IPS DF 19.7 (cell line): ENCODE results near the gene POLD4.
"Not testable (repeated sequence)": the region's sequence is repeated elsewhere in the genome, so short reads cannot be mapped to it uniquely, and the experiment has no call there.

Experiments used
- DNase-seq: peaks from one replicate; pipeline ENCODE4 v3.0.0-alpha.2; 2013; ENCODE audit warnings: low read depth, low spot score

The POLD4 gene

DNA sequence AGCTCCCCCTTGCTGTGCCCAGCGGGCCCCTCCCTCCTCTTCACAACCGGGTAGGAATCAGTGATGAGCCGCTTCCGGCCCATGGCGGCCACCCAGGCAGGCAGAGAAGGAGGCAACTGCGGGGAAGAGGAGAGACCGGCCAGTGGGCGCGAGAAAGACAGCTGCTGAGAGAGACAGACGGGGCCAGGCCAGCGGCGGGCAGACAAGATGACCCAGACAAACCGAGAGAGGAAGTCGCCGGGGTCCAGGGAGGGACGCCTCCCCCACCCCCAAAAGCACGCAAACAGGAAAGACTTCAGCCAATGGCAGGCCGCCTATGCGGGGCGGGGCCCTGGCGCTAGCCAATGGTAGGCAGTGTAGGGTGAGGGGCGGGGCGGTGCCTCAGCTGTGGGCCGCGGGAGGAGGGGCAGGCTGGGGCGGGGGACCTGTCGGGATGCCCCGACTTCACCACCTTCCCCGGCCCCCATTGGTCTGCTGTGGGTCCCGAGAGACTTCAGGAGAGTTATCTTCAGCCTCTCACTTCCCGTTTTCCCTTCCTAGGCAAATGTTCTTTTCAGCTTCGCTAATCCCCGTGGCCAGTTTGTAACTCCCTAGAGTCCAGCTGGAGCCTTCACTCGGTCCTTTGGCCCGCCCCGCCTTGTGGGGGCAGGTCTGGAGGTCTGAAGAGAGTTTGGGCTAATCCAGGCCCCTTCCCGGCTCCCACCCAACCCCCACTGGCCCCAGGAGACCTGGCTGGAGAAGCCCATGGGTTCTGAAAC lies at the start of gene POLD4:
Gene POLD4, minus strand, starts transcription at position 230 of the 758 bp plus-strand sequence. Its CDS starts 147 bp downstream, at position 83.
- DNase-seq = peak; percentile 71

DNA sequence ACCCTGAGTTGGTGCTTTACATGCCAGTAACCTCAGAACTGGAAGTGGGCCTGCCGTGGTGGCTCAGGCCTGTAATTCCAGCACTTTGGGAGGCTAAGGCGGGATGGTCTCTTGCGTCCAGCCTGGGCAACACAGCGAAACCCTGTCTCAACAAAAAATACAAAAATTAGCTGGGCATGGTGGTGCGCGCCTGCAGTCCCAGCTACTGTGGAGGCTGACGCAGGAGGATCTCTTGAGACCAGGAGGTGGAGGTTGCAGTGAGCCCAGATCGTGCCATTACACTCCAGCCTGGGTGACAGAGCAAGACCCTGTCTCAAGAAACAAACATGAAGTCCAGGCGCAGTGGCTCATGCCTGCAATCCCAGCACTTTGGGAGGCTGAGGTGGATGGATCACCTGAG lies 49.7 kb upstream of the POLD4 start:
- not testable (repeated sequence) for DNase-seq

DNA sequence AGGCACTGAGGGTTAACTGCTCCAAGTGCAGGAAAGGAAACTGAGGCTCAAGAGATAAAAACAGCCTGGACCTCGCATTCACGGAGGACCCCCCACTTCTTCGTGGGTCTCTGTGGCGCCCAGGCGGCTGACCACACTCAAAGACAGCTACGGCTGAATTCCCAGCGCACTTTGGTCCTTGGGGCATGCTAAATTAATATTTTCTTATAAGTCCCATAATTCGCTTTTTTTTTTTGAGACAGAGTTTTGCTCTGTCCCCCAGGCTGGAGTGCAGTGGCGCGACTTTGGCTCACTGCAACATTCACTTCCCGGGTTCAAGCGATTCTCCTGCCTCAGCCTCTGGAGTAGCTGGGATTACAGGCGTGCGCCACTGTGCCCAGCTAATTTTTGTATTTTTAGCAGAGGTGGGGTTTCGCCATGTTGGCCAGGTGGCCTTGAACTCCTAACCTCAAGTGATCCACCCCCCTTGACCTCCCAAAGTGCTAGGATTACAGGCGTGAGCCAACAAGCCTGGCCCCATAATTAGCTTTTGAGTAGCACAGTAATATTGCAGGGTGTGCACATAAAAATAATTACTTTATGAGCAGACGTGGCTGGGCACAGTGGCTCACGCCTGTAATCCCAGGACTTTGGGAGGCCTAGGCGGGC lies 49.0 kb upstream of the POLD4 start:
- DNase-seq = not testable (repeated sequence)

DNA sequence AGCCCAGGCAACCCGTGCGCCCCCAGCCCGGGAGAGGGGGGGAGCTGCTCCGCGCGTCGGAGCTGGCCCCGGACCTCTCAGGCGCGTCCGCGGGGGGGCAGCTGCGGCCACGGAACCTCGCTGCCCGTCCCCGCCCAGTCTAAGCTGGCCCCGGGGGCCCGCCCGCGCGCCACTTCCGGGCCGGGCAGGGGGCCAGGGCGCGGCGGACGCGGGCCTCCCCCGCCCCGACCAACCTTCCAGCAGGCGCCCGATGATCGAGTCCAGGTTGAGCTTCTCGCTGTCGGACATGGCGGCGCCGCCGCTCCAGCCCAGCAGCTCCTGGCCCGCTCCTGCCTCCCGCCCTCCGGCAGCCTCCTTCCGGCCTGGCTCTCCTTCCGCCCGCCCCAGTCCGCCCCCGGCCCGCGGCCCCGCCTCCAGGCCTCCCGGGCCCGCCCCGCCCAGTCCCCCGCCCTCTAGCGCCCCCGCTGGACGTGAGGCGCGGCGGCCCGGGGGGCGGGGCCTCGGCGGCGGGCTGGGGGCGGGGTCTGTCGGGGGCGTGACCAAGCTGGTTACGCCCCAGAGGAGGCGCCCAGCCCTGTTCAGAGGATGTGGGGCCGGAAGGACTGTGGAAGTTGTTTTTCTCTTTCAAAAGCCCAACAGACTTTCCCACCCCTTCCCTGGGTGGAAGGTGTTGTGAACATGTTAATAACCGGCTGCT lies 48.3 kb upstream of the POLD4 start, which contains the start of gene PPP1CA:
Gene PPP1CA, minus strand, starts transcription at position 364 of the 697 bp plus-strand sequence. Its CDS starts 76 bp downstream, at position 288.
- no peak for DNase-seq

DNA sequence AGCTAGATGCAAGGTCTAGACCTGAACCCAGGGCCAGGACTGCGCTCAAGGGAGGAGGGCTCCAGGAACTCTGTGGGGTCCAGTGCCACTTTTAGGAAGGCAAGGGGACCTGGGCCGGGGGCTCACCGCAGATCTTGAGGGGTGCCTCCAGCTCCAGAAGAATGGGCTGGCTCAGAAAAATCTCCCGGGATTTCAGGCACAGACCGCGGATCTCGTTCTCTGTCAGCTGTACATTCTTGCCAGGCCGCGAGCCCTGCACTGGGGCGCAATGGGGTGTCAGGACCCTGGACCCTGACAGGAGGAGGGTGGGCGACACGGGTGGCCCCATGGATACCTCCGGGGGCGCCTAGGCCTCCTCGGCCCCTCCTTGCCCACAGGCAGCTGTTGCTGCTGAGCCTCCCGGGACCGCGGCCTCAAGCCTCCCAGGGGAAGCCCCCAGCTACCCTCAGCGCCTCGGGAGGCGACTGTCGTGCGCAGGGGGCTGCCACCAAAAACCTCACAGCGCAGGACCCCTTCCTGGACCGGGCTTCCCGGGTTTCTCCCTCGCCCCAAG lies 47.7 kb upstream of the POLD4 start:
- DNase-seq = no peak

DNA sequence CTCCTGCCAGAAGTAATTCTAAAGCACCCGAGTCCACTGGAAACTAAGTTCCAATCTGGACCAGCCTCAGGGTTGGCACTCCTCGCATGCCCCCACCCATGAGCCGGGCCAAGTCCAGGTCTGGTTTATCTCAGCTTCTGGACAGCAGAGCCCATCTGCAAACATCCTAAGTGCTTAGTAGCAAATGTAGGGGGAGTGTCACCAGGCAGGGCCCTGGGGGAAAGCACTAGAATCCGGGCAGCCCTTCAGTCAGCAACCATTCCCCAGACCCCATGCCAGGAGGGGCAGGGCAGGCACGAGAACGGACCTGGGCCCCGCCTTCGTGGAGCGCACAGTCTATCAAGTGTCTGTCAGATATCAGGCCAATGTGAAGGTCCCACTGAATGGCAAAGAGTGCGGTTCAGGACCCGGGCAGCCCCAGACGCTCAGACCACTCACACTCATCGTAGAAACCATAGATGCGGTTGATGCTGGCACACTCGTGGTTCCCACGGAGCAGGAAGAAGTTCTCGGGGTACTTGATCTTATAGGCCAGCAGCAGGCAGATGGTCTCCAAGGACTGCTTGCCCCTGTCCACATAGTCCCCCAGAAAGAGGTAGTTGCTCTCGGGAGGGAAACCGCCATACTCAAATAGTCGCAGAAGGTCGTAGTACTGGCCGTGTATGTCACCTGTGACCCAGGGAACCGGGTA lies 47.0 kb upstream of the POLD4 start:
- DNase-seq = no peak

DNA sequence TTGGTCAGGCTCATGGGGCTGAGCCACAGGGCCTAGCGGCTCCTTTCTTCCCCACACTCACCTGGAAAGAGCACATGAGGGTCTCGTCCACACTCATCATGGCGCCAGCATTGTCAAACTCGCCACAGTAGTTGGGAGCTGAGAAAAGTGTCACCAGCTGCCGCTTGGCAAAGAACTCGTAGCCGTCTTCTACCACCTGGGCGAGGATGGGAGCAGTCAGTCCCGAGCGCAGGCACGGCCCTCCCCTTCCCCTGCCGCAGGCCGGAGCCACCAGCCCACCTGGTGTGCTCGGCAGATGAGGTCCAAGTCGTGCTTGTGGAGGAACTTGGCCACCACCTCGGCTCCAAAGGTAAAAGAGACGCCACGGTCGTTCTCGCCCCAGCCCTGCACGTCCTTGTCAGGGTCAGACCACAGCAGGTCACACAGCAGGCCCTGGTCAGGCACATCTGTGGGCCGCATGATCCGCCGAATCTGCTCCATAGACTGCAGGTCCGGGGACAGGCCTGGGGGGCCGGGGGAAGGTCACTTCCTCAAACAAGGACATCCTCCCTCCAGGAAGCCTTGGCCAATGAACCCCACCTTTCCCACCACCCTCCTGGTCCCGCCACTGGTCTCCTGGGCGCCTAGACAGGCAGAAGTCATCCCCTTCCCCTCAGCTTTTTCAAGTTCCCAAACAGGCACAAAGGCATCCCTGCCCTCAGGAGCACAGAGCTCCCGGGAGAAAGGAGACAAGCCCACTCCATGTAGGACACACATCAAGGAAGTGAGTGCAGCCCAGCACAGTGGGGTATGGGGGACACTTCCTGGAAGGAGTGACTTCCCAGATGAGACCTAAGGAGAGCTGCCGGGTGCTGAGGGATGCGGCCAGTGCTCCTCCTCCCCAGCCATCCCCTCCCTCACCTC lies 45.6 kb upstream of the POLD4 start:
- no peak for DNase-seq

DNA sequence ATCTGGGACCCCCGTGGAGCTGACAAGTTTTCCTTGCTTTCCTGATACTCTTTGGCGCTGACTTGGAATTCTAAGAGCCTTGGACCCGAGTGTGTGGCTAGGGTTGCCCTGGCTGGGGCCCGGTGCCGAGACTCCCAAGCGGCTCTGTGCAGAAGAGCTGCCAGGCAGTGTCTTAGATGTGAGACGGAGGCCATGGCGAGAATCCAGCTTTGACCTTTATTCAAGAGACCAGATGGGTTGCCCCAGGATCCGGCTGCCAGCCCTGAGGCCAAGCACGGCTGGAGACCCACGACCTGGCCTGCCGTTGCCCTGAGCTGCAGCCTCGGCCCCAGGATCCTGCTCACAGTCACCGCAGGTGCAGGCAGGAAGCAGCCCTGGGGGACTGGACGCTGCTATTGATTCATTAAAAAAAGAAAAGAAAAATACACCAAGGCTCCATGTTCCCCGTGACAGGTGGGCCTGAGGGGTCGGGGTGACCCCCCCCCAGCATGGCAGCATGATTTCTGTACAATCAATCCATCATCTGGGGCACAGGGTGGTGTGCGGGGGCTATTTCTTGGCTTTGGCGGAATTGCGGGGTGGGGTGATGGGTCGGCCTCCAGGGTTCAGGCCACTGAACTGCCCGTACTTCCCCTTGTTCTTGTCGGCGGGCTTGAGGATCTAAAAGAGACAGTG lies 44.8 kb upstream of the POLD4 start:
- no peak for DNase-seq

DNA sequence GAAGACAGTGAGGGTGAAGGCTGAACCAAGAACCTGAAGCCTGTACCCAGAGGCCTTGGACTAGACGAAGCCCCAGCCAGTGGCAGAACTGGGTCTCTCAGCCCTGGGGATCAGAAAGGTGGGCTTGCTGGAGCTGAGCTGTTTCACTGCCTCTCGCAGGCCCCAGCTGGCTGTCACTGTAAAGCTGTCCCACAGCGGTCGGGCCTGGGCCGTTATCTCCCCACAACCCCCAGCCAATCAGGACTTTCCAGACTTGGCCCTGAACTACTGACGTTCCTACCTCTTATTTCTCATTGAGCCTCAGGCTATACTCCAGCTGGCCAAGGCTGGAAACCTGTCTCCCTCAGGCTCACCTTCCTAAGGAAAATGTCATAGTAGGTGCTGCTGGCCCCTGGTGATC lies 44.2 kb upstream of the POLD4 start:
- DNase-seq = no peak

DNA sequence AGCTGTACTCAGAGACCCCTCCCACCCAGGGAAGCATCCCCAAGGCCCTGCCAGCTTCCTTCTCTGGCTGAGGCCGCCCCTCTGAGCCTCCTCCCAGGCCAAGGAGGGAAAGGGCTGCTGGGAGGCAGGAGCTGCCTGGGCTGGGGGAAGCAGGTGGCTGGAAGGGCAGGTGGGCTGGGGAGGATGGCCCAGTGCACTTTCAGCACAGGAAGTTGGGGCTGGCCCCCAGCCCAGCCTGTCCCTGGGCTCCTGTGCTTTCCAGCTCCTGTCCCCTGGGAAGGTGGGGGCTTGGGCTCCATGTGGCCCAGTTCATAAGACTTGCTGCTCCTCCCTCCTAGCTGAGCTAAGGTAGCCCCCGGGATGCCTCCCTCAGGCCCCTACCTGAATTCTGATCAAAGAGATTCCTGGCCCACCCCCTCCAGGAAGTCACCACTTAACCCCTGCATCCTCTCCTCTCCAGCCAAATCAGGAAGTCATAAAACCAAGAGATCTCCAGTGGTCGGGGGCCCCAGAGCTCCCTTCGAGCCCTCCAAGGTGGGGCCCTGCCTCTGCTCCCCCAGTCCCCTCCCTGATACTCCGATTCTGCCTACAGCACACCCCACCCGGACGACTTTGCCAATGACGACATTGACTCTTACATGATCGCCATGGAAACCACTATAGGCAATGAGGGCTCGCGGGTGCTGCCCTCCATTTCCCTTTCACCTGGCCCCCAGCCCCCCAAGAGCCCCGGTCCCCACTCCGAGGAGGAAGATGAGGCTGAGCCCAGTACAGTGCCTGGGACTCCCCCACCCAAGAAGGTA lies 43.4 kb upstream of the POLD4 start:
- no peak for DNase-seq

DNA sequence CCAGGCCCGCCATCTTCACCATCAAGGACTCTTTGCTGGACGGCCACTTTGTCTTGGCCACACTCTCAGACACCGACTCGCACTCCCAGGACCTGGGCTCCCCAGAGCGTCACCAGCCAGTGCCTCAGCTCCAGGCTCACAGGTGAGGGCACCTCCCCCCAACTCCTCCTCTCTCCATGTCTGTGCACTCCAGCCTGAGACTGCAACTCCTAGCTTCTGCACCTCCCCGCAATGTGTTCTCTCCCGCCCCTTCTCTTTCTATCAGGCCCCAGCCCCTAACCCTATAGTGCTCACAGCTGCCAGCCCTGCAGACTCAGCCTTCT lies 42.9 kb upstream of the POLD4 start:
- no peak for DNase-seq

DNA sequence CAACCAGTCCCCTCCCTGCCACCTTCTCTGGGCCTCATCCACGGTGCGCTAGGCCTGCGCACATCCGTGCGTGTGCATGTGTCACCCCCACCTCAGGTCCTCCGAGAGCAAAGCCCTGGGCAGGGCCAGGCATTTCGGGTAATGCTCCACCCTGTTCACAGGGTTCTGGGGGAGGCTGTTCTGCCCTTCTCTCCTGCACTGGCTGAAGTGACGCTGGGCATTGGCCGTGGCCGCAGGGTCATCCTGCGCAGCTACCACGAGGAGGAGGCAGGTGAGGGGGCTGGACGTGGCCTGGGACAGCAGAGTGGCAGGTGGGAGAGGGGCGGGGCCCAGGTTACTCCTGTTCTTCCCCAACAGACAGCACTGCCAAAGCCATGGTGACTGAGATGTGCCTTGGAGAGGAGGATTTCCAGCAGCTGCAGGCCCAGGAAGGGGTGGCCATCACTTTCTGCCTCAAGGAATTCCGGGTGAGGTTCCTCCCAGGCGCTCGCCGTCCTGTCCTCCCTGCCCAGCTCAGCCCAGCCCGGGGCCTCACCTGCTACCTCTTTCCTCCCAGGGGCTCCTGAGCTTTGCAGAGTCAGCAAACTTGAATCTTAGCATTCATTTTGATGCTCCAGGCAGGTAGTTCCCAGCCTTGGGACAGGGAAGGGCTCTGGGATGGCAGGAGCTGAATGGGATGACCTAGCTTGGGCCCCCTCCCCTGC lies 42.4 kb upstream of the POLD4 start:
- no peak for DNase-seq

DNA sequence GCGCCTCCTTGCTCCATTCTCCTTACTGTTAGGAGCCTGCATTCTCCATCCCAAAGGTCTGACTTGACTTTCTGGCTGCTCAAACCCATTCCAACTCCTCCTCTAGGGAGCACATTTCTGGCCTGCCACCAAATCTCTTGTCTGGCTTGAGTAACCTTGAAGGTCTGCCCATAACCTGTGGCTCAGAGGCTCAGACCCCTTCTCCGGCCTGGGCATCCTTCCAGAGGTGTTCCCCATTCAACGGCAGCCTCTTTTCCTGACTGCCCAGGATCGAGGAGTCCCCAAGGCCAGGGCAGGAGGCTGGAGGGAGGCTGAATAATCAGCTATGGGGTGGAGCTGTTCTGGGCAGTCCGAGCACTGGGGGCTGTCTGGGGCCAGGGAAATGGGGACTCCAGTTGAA lies 40.6 kb upstream of the POLD4 start:
- DNase-seq = no peak

DNA sequence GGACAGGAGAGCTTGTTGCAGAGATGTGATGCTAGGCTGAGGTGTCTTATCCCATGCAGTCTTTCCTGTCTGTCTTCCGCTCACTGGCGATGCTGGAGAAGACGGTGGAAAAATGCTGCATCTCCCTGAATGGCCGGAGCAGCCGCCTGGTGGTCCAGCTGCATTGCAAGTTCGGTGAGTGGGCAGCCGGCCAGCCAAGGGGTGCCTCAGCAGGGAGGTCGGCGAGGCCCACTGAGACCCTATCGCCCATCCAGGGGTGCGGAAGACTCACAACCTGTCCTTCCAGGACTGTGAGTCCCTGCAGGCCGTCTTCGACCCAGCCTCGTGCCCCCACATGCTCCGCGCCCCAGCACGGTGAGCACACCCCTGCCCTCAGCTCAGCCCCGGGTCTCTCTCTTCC lies 40.1 kb upstream of the POLD4 start:
- DNase-seq = no peak

DNA sequence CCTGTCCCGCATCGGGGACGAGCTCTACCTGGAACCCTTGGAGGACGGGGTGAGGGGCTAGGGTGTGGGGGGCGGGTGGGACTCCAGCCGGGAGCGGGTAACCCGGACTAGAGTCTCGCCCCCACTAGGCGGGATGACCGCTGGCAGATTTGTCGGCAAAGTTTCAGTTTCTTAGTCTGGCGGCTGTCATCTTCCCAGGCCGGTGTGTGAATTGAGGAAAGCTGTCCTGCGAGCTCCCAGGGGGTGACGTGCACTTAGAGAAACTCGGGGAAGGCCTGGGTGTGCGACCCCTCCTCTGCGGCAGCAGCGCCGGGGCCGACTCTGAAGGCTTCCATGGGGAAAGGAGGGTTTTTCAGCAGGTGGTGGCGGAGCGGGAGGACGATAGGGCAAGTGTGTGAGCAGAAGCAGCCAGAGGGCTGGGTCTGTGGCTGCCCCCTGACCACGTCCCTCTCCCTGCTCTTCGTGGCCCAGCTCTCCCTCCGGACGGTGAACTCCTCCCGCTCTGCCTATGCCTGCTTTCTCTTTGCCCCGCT lies 38.9 kb upstream of the POLD4 start:
- DNase-seq = no peak

DNA sequence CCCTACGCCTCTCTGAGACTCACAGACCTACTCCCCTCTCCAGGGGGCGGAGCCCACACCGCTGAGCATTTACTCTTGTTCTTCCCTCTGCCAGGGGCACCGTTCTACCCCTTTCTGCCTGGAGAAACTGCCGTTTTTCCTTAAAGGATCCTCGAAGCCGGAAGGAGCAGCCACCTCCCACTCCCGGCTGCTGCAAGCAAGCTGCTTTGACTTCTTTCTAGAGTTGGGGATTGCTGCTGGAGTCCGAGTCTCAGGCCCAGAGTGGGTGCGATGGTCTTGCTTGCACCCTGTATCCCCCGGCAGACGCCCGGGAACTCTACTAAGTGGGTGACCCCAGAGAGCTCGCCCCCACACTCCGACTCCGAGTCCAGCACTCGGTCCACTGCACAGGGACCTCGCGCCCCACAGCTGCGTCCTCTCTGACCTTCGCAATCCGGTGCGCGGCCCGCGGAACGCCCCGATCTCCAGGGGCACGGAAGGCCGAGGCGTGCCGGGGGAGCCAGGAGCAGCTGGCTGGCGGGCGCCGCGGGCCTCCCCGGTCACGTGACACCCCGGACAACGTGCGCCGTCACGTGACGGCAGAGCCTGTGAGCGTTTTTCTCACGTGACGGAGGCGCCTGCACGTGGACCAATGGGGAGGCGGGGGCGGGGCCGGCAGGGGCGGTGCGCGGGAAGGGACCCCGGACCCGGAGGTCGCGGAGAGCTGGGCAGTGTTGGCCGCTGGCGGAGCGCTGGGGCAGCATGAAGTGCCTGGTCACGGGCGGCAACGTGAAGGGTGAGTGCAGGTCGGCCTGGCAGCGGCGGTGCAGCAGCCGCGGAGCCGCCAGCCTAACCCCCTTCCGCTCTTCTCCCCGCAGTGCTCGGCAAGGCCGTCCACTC lies 38.2 kb upstream of the POLD4 start, which contains the start of gene RAD9A:
Gene RAD9A, plus strand, starts transcription at position 683 of the 879 bp plus-strand sequence. Its CDS starts 59 bp downstream, at position 742.
- no peak for DNase-seq

DNA sequence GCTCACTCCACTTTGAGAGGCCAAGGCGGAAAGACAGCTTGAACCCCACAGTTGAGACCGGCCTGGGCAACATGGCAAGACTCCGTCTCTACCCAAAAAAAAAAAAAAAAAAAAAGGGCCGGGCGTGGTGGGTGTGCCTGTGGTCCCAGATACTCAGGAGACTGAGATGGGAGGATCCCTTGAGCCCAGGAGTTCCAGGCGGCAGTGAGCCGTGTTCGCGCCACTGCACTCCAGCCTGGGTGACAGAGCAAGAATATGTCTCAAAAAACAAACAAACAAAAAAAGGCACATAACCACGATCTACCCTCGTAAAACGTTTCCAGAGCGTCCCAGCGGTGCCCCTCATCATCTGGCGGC lies 37.6 kb upstream of the POLD4 start:
- no peak for DNase-seq
